PC-9 (cell line): ENCODE data around the gene JMJD1C. TPM values are rescaled to one million over a fixed set of nuclear protein-coding genes. Genes with fewer than 3 reads are reported as not detected.

Source experiments
- BruUV-seq: library from RNA; stranded (reverse); fragments of 400-500 nt; replicated peaks from 2 replicates; lab custom pipeline; 2021; lab: Mats Ljungman, UMichigan
- CTCF ChIA-PET: fragments of 300-600 bp; sonication (Branson Sonifier 250); formaldehyde crosslinking; loops from one replicate; lab custom pipeline; 2022; ENCODE audit warnings: antibody characterized with exemption; lab: Charles Lee
- POLR2A ChIA-PET: fragments of 300-600 bp; sonication (Branson Sonifier 250); formaldehyde crosslinking; loops from one replicate; lab custom pipeline; 2022; ENCODE audit warnings: antibody characterized with exemption; ENCODE audit not compliant: unreplicated experiment; lab: Charles Lee
- DNase-seq, 2 experiments: peaks; one replicate each; pipeline versions ENCODE4 v3.0.0 to v3.0.0-alpha.2; 2015 to 2022; ENCODE audit warnings: mixed read lengths in 1 of 2
- H2AFZ ChIP-seq: fragments of 200-600 bp; sonication (generic); 2 replicates; pipeline ENCODE4 v1.8.1; 2017; ENCODE audit warnings: antibody characterized with exemption
- H3F3A ChIP-seq: fragments of 200-600 bp; sonication (generic); 2 replicates; pipeline ENCODE4 v1.8.1; 2017; ENCODE audit warnings: antibody characterized with exemption, mild to moderate bottlenecking, low read depth; ENCODE audit not compliant: insufficient read depth
- H3K27ac ChIP-seq: fragments of 200-600 bp; sonication (generic); 2 replicates; pipeline ENCODE4 v1.6.1; 2016; ENCODE audit warnings: mixed run types
- H3K27me3 ChIP-seq: fragments of 200-600 bp; sonication (generic); 2 replicates; pipeline ENCODE4 v1.6.1; 2016; ENCODE audit warnings: low read depth, mixed run types; ENCODE audit not compliant: insufficient read depth
- H3K36me3 ChIP-seq: fragments of 200-600 bp; sonication (generic); 2 replicates; pipeline ENCODE4 v1.6.1; 2016; ENCODE audit warnings: low read depth, mixed run types
- H3K4me1 ChIP-seq: fragments of 200-600 bp; sonication (generic); replicated peaks from 2 replicates; pipeline ENCODE4 v1.6.1; 2016; ENCODE audit warnings: mixed run types; ENCODE audit not compliant: insufficient read depth
- H3K4me2 ChIP-seq: fragments of 200-600 bp; sonication (generic); 2 replicates; pipeline ENCODE4 v1.6.1; 2017; ENCODE audit warnings: mixed run types
- H3K4me3 ChIP-seq: fragments of 200-600 bp; sonication (generic); 2 replicates; pipeline ENCODE4 v1.6.1; 2016; ENCODE audit warnings: mixed run types
- H3K79me2 ChIP-seq: fragments of 200-600 bp; sonication (generic); 2 replicates; pipeline ENCODE4 v1.6.1; 2017; ENCODE audit warnings: low read depth, mixed run types
- H3K9me2 ChIP-seq: fragments of 200-600 bp; sonication (generic); 2 replicates; pipeline ENCODE4 v1.8.1; 2017; ENCODE audit warnings: mild to moderate bottlenecking; ENCODE audit not compliant: insufficient read depth
- H3K9me3 ChIP-seq: fragments of 200-600 bp; sonication (generic); 2 replicates; pipeline ENCODE4 v1.8.1; 2016; ENCODE audit warnings: low read depth; ENCODE audit not compliant: insufficient read depth
- H4K20me1 ChIP-seq: fragments of 200-600 bp; sonication (generic); 2 replicates; pipeline ENCODE4 v1.8.1; 2017; ENCODE audit not compliant: insufficient read depth
- CTCF ChIP-seq: fragments of 200-600 bp; sonication (generic); conservative IDR thresholded peaks from 2 replicates; pipeline ENCODE4 v1.6.1; 2017; ENCODE audit warnings: mixed run types, antibody characterized with exemption, mild to moderate bottlenecking, moderate library complexity
- EZH2 ChIP-seq: fragments of 200-600 bp; sonication (generic); IDR thresholded peaks from 2 replicates; pipeline ENCODE4 v1.8.0; 2017; ENCODE audit warnings: antibody characterized with exemption, low read depth
- intact Hi-C: fragments of 100-400 bp; cut with micrococcal nuclease; formaldehyde crosslinking; loops from one replicate; pipeline ENCODE4 v1.10.0; 2022; ENCODE audit not compliant: unreplicated experiment
- total RNA-seq: library from RNA; stranded (reverse); gene quantifications from 2 replicates; pipeline ENCODE4 v1.2.3, GENCODE V29; 2021

Gene JMJD1C
- total RNA-seq, 1 experiment from 2014 or later, result 78.7 TPM

- no peak overlapping the region for H3K4me2 ChIP-seq
- no peaks in the 10 kb centered on the region for H3K4me1 ChIP-seq
- H3F3A ChIP-seq, result peaks cover 5% of the 10 kb centered on the region; the same call in 1 of the 2 replicates
- no peaks in the 10 kb centered on the region for H3K27me3 ChIP-seq
- peaks cover 6% of the 10 kb centered on the region for H4K20me1 ChIP-seq
- CTCF ChIA-PET, result no interaction called here
- no peaks in the 10 kb centered on the region for H3K36me3 ChIP-seq
- no peak for DNase-seq
- POLR2A ChIA-PET, result no interaction called here
- intact Hi-C loops, result no loop called here
- H3K27ac ChIP-seq, result no peak overlapping the region
- H3K4me3 ChIP-seq, result no peak overlapping the region
- no peaks in the 10 kb centered on the region for H3K9me2 ChIP-seq
- H3K9me3 ChIP-seq, result no peaks in the 10 kb centered on the region
- H2AFZ ChIP-seq, result no peak overlapping the region
- no TSS peak for BruUV-seq
- TF ChIP-seq EZH2 (no peak), CTCF (no peak)
- no peaks in the 10 kb centered on the region for H3K79me2 ChIP-seq
Observed at GRCh38 chr10:63161592-63161991, 304.2 kb downstream of the JMJD1C start.

- Histone ChIP-seq H4K20me1 (peaks cover 15% of the 10 kb centered on the region), H3K36me3 (peaks cover 4% of the 10 kb centered on the region; the same call in 1 of the 2 replicates), H3K4me1 (no peaks in the 10 kb centered on the region), H3K27ac (0 out of 2 replicates have a peak overlapping the region, but pooled peaks have one; percentile 3), H3K9me2 (no peaks in the 10 kb centered on the region), H3K79me2 (no peaks in the 10 kb centered on the region), H2AFZ (no peak overlapping the region), H3K4me3 (no peak overlapping the region), H3K27me3 (no peaks in the 10 kb centered on the region), H3F3A (peaks cover 5% of the 10 kb centered on the region; the same call in 1 of the 2 replicates), H3K9me3 (no peaks in the 10 kb centered on the region), H3K4me2 (no peak overlapping the region)
- POLR2A ChIA-PET, result interaction anchor here (0.7 kb wide), 2 partner anchors 283 to 397 kb away, joined by 3 to 4 read pairs; no protein-coding TSS in a partner anchor
- CTCF ChIA-PET, result interaction anchor here (0.8 to 2.0 kb wide), 5 partner anchors 9 to 893 kb away, joined by 4 to 11 read pairs (median 6); no protein-coding TSS in a partner anchor
- BruUV-seq, result no TSS peak
- intact Hi-C loops, result loop anchor here (1.0 to 5.0 kb wide), 6 partner anchors 153 to 1121 kb away; no protein-coding TSS in a partner anchor
- TF ChIP-seq EZH2 (no peak), CTCF (peak; percentile 95)
- peak; percentile 39 to 76 for DNase-seq
Observed at GRCh38 chr10:63157845-63158624, 307.7 kb downstream of the JMJD1C start.

GRCh38 chr10:63156236-63156635 is 309.5 kb downstream of the JMJD1C start:
- POLR2A ChIA-PET, result no interaction called here
- H3K4me3 ChIP-seq, result no peak overlapping the region
- intact Hi-C loops, result loop anchor here (5.0 kb wide), 2 partner anchors 544 to 1119 kb away; no protein-coding TSS in a partner anchor

More at GRCh38 chr10:63156236-63156635, 309.5 kb downstream of the JMJD1C start:
- Histone ChIP-seq H3K36me3 (peaks cover 14% of the 10 kb centered on the region; the same call in 1 of the 2 replicates), H2AFZ (no peak overlapping the region), H4K20me1 (peaks cover 28% of the 10 kb centered on the region), H3K9me3 (no peaks in the 10 kb centered on the region), H3K4me2 (no peak overlapping the region), H3F3A (peaks cover 5% of the 10 kb centered on the region; the same call in 1 of the 2 replicates), H3K27me3 (no peaks in the 10 kb centered on the region), H3K4me1 (no peaks in the 10 kb centered on the region), H3K27ac (no peak overlapping the region), H3K79me2 (no peaks in the 10 kb centered on the region), H3K9me2 (no peaks in the 10 kb centered on the region)
- no peak for DNase-seq
- TF ChIP-seq EZH2 (no peak), CTCF (no peak)
- BruUV-seq, result no TSS peak
- CTCF ChIA-PET, result interaction anchor here (0.7 to 2.0 kb wide), 3 partner anchors 11 to 651 kb away, joined by 3 to 12 read pairs (median 11); no protein-coding TSS in a partner anchor
